IPS DF 6.9 (cell line): ENCODE measurements around the gene TMSB10.

Experiments used
- DNase-seq: peaks from one replicate; pipeline ENCODE4 v3.0.0-alpha.2; 2013; ENCODE audit warnings: low read depth, low spot score
- H3K27ac ChIP-seq: one replicate; pipeline ENCODE4 v1.5.1; 2013; ENCODE audit warnings: low read length, control low read depth
- H3K27me3 ChIP-seq: 2 replicates; pipeline ENCODE4 v1.6.1; 2013; ENCODE audit warnings: mild to moderate bottlenecking, low read length; ENCODE audit not compliant: control insufficient read depth, insufficient read depth
- H3K36me3 ChIP-seq: 2 replicates; pipeline ENCODE4 v1.6.1; 2013; ENCODE audit warnings: low read length; ENCODE audit not compliant: control insufficient read depth, insufficient read depth
- H3K4me1 ChIP-seq: 2 replicates; pipeline ENCODE4 v1.6.1; 2013; ENCODE audit warnings: low read length; ENCODE audit not compliant: control insufficient read depth, insufficient read depth
- H3K4me3 ChIP-seq: 2 replicates; pipeline ENCODE4 v1.5.1; 2013; ENCODE audit warnings: mild to moderate bottlenecking, low read length
- H3K9me3 ChIP-seq: 2 replicates; pipeline ENCODE4 v1.6.1; 2013; ENCODE audit warnings: low read length, inconsistent platforms; ENCODE audit not compliant: control insufficient read depth, insufficient read depth
- WGBS: extraction: QIAGEN DNeasy Blood & Tissue Kit; methylation state at CpG from one replicate; pipeline ENCODE4 v1.1.7; 2013; ENCODE audit warnings: mixed read lengths, missing lambda C conversion rate; ENCODE audit not compliant: insufficient read length, insufficient coverage; 5-methylcytosine and 5-hydroxymethylcytosine counted together

Gene TMSB10

GRCh38 chr2:84888401-84889276, 16.8 kb upstream of the TMSB10 start:
- no peak overlapping the region for H3K27ac ChIP-seq
- H3K36me3 ChIP-seq = no peaks in the 10 kb centered on the region
- no CpG with 5 or more reads among the region's 6 CpGs for WGBS
- H3K4me3 ChIP-seq = no peak overlapping the region
- DNase-seq = no peak
- peaks cover 1% of the 10 kb centered on the region; the same call in 1 of the 2 replicates for H3K27me3 ChIP-seq
- no peaks in the 10 kb centered on the region for H3K9me3 ChIP-seq
- no peaks in the 10 kb centered on the region; the same call in 1 of the 2 replicates for H3K4me1 ChIP-seq

DNA sequence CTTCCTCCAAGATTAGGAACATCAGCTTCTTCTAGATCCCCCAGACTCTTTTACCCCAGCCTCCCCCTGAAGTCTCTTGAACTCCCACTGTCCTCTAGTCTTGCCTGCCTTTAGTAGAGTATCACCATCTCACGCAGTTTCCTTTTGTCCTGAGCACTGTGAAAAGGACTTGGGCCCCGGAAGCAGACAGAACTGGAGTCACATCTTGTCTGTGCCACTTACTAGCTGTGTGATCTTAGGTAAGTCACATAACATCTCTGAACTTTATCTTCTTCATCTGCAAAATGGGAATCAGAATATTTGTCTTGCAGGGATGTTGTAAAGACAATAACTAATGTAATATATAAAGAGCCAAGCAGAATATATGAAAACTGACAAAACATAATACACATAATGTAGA, 16.1 kb upstream of the TMSB10 start:
- no CpG with 5 or more reads among the region's 2 CpGs for WGBS
- DNase-seq = no peak
- Histone ChIP-seq H3K4me3 (no peak overlapping the region), H3K27ac (no peak overlapping the region), H3K36me3 (no peaks in the 10 kb centered on the region), H3K9me3 (no peaks in the 10 kb centered on the region), H3K4me1 (no peaks in the 10 kb centered on the region; the same call in 1 of the 2 replicates), H3K27me3 (peaks cover 1% of the 10 kb centered on the region; the same call in 1 of the 2 replicates)

DNA sequence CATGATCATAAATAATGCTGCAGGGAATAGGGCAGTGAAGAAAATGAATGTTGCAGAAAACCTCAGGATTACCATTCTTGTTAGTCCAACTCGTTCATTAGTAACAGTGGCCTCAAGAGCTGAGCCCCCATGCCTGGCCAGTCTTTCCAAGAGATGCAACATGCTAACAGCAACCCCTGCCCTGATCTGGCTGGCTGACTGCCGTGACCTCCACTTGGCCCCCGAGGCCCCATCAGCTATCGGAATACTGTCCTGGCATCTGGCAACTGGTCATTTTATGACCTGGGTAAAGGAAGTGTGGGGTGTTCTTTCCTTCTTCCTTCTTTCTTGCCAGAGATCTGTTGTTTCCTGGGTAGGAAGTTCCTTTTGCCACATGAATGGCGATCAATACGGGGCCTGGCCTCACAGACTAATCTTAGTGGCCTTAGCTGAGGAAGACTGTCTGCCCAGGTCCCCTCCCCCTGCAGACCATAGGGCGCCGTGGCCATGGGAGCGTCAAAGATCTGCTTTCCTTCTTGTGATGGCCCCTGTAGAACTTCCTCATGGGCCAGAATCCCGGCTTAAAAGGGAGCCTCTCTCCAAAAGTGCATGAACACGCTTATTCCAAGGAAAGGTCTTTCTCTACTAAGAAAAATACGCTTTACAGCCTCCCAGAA, 14.0 kb upstream of the TMSB10 start:
- no peaks in the 10 kb centered on the region for H3K36me3 ChIP-seq
- H3K27me3 ChIP-seq = no peaks in the 10 kb centered on the region
- no peaks in the 10 kb centered on the region for H3K9me3 ChIP-seq
- H3K4me1 ChIP-seq = no peaks in the 10 kb centered on the region; the same call in 1 of the 2 replicates
- DNase-seq = no peak
- no CpG with 5 or more reads among the region's 12 CpGs for WGBS
- H3K27ac ChIP-seq = no peak overlapping the region
- H3K4me3 ChIP-seq = no peak overlapping the region

- no peak for DNase-seq
- Histone ChIP-seq H3K4me1 (no peaks in the 10 kb centered on the region), H3K4me3 (no peak overlapping the region), H3K36me3 (no peaks in the 10 kb centered on the region), H3K27me3 (no peaks in the 10 kb centered on the region), H3K27ac (no peak overlapping the region), H3K9me3 (no peaks in the 10 kb centered on the region)
- no CpG with 5 or more reads among the region's 6 CpGs for whole genome bisulfite sequencing
Observed at GRCh38 chr2:84894131-84894586, 11.3 kb upstream of the TMSB10 start.

- no peaks in the 10 kb centered on the region for H3K36me3 ChIP-seq
- H3K9me3 ChIP-seq = no peaks in the 10 kb centered on the region
- no peaks in the 10 kb centered on the region for H3K4me1 ChIP-seq
- no CpG with 5 or more reads among the region's 7 CpGs for WGBS
- no peak for DNase-seq
- no peak overlapping the region for H3K27ac ChIP-seq
- no peaks in the 10 kb centered on the region for H3K27me3 ChIP-seq
- no peak overlapping the region for H3K4me3 ChIP-seq
Observed at GRCh38 chr2:84894758-84895520, 10.5 kb upstream of the TMSB10 start.

- no peaks in the 10 kb centered on the region for H3K36me3 ChIP-seq
- no peak for DNase-seq
- no peaks in the 10 kb centered on the region for H3K27me3 ChIP-seq
- H3K9me3 ChIP-seq = no peaks in the 10 kb centered on the region
- H3K4me1 ChIP-seq = no peaks in the 10 kb centered on the region
- WGBS = no CpG with 5 or more reads among the region's 2 CpGs
- no peak overlapping the region for H3K4me3 ChIP-seq
- H3K27ac ChIP-seq = no peak overlapping the region
Observed at GRCh38 chr2:84896567-84896966, 8.9 kb upstream of the TMSB10 start.

GRCh38 chr2:84897773-84898172, 7.7 kb upstream of the TMSB10 start:
- H3K27ac ChIP-seq = no peak overlapping the region
- H3K9me3 ChIP-seq = no peaks in the 10 kb centered on the region
- H3K27me3 ChIP-seq = no peaks in the 10 kb centered on the region
- no peak overlapping the region for H3K4me3 ChIP-seq
- no peaks in the 10 kb centered on the region for H3K36me3 ChIP-seq
- no peak for DNase-seq
- no CpG with 5 or more reads among the region's 1 CpG for WGBS
- no peaks in the 10 kb centered on the region for H3K4me1 ChIP-seq

- no peaks in the 10 kb centered on the region for H3K4me1 ChIP-seq
- no peak overlapping the region for H3K4me3 ChIP-seq
- no peaks in the 10 kb centered on the region for H3K27me3 ChIP-seq
- H3K27ac ChIP-seq = no peak overlapping the region
- H3K36me3 ChIP-seq = no peaks in the 10 kb centered on the region
- no peaks in the 10 kb centered on the region for H3K9me3 ChIP-seq
- DNase-seq = no peak
- no CpG with 5 or more reads among the region's 8 CpGs for WGBS
Observed at GRCh38 chr2:84899304-84900204, 5.9 kb upstream of the TMSB10 start.

- H3K27ac ChIP-seq = no peak overlapping the region
- H3K4me3 ChIP-seq = no peak overlapping the region
- H3K4me1 ChIP-seq = no peaks in the 10 kb centered on the region
- no peak for DNase-seq
- no peaks in the 10 kb centered on the region for H3K9me3 ChIP-seq
- no peaks in the 10 kb centered on the region for H3K27me3 ChIP-seq
- no peaks in the 10 kb centered on the region for H3K36me3 ChIP-seq
- no CpG with 5 or more reads among the region's 1 CpG for WGBS
Observed at GRCh38 chr2:84900971-84901370, 4.5 kb upstream of the TMSB10 start.
